Astrocyte (in vitro differentiated cells and primary cell): Measurements from ENCODE around the gene SLC6A3. TPM values are rescaled to one million over a fixed set of nuclear protein-coding genes. Genes with fewer than 3 reads are reported as not detected.
"Not testable (repeated sequence)": the region's sequence is repeated elsewhere in the genome, so short reads cannot be mapped to it uniquely, and the experiment has no call there.

Experiments used
- DNase-seq: peaks from one replicate; pipeline ENCODE4 v3.0.0-alpha.2; 2010; ENCODE audit warnings: low read depth
- FAIRE-seq: peaks from 2 replicates; lab custom pipeline; 2011; peaks lifted over from hg19 to GRCh38; lab: Jason Lieb, UNC
- H2AFZ ChIP-seq: 2 replicates; pipeline ENCODE4 v1.6.0; 2012; ENCODE audit warnings: low read depth, low read length, inconsistent platforms
- H3K27ac ChIP-seq: 2 replicates; pipeline ENCODE4 v1.5.1; 2011; ENCODE audit warnings: low read depth, low read length, inconsistent platforms
- H3K27me3 ChIP-seq: 2 replicates; pipeline ENCODE4 v1.6.0; 2011; ENCODE audit warnings: low read length, inconsistent platforms; ENCODE audit not compliant: insufficient read depth
- H3K36me3 ChIP-seq: 2 replicates; pipeline ENCODE4 v1.5.1; 2011; ENCODE audit warnings: low read length, inconsistent platforms; ENCODE audit not compliant: insufficient read depth
- H3K4me1 ChIP-seq: 2 replicates; pipeline ENCODE4 v1.5.1; 2011; ENCODE audit warnings: low read length, inconsistent platforms; ENCODE audit not compliant: insufficient read depth
- H3K4me2 ChIP-seq: 2 replicates; pipeline ENCODE4 v1.6.0; 2012; ENCODE audit warnings: low read length, inconsistent platforms
- H3K4me3 ChIP-seq: 2 replicates; pipeline ENCODE4 v1.5.1; 2011; ENCODE audit warnings: low read depth, mild to moderate bottlenecking, low read length, inconsistent platforms; ENCODE audit not compliant: insufficient read depth
- H3K79me2 ChIP-seq: 2 replicates; pipeline ENCODE4 v1.6.0; 2012; ENCODE audit warnings: mild to moderate bottlenecking, low read length, inconsistent platforms; ENCODE audit not compliant: insufficient read depth
- H3K9ac ChIP-seq: 2 replicates; pipeline ENCODE4 v1.6.0; 2012; ENCODE audit warnings: mild to moderate bottlenecking, low read length, inconsistent platforms
- H3K9me3 ChIP-seq: 2 replicates; pipeline ENCODE4 v1.5.1; 2012; ENCODE audit warnings: low read depth, mild to moderate bottlenecking, low read length, inconsistent platforms; ENCODE audit not compliant: insufficient read depth
- H4K20me1 ChIP-seq: 2 replicates; pipeline ENCODE4 v1.6.0; 2012; ENCODE audit warnings: low read length, inconsistent platforms; ENCODE audit not compliant: insufficient read depth
- H3K27ac Mint-ChIP-seq: one replicate; pipeline ENCODE4 v1.8.0; 2021; ENCODE audit warnings: mild to moderate bottlenecking, mixed read lengths; ENCODE audit not compliant: unreplicated experiment
- H3K27me3 Mint-ChIP-seq: one replicate; pipeline ENCODE4 v1.8.0; 2021; ENCODE audit warnings: low read depth, mixed read lengths; ENCODE audit not compliant: unreplicated experiment
- H3K36me3 Mint-ChIP-seq: one replicate; pipeline ENCODE4 v1.8.0; 2021; ENCODE audit warnings: low read depth, mixed read lengths; ENCODE audit not compliant: unreplicated experiment
- H3K4me1 Mint-ChIP-seq: one replicate; pipeline ENCODE4 v1.8.0; 2021; ENCODE audit warnings: low read depth, mixed read lengths; ENCODE audit not compliant: unreplicated experiment
- H3K4me3 Mint-ChIP-seq: one replicate; pipeline ENCODE4 v1.8.0; 2021; ENCODE audit warnings: mild to moderate bottlenecking, moderate library complexity, mixed read lengths; ENCODE audit not compliant: unreplicated experiment
- H3K9me3 Mint-ChIP-seq: one replicate; pipeline ENCODE4 v1.8.0; 2021; ENCODE audit warnings: mild to moderate bottlenecking, mixed read lengths; ENCODE audit not compliant: unreplicated experiment
- EZH2 ChIP-seq: IDR thresholded peaks from 2 replicates; pipeline ENCODE4 v1.6.1; 2012; ENCODE audit warnings: mild to moderate bottlenecking, low read length, inconsistent platforms; ENCODE audit not compliant: insufficient read depth
- total RNA-seq: library from RNA; stranded (reverse); gene quantifications from 2 replicates; pipeline ENCODE4 v1.2.1, GENCODE V29; 2021
- TF ChIP-seq, protein P1 (sequence below): IDR thresholded peaks from 2 replicates; pipeline ENCODE4 v1.5.1; 2011; ENCODE audit warnings: low read depth, mild to moderate bottlenecking, inconsistent platforms, low read length, moderate library complexity; ENCODE audit not compliant: insufficient read depth

SLC6A3 gene
- total RNA-seq, 1 donor from 2014 or later: 0.07 TPM

GRCh38 chr5:1424716-1425115 lies 20.5 kb downstream of the SLC6A3 start:
- Histone ChIP-seq H3K9me3 (peaks cover 26% of the 10 kb centered on the region), H3K9ac (no peak overlapping the region), H3K36me3 (no peaks in the 10 kb centered on the region), H3K79me2 (no peaks in the 10 kb centered on the region), H3K4me3 (no peak overlapping the region), H3K4me2 (no peak overlapping the region), H3K27ac (no peak overlapping the region), H3K27me3 (no peaks in the 10 kb centered on the region), H4K20me1 (no peaks in the 10 kb centered on the region), H3K4me1 (no peaks in the 10 kb centered on the region), H2AFZ (no peak overlapping the region)
- peaks cover 35% of the 10 kb centered on the region for H3K9me3 Mint-ChIP-seq
- H3K4me1 Mint-ChIP-seq: no peaks in the 10 kb centered on the region
- FAIRE-seq: no peak
- TF ChIP-seq, protein P1, sequence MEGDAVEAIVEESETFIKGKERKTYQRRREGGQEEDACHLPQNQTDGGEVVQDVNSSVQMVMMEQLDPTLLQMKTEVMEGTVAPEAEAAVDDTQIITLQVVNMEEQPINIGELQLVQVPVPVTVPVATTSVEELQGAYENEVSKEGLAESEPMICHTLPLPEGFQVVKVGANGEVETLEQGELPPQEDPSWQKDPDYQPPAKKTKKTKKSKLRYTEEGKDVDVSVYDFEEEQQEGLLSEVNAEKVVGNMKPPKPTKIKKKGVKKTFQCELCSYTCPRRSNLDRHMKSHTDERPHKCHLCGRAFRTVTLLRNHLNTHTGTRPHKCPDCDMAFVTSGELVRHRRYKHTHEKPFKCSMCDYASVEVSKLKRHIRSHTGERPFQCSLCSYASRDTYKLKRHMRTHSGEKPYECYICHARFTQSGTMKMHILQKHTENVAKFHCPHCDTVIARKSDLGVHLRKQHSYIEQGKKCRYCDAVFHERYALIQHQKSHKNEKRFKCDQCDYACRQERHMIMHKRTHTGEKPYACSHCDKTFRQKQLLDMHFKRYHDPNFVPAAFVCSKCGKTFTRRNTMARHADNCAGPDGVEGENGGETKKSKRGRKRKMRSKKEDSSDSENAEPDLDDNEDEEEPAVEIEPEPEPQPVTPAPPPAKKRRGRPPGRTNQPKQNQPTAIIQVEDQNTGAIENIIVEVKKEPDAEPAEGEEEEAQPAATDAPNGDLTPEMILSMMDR: no peak
- TF ChIP-seq EZH2: no peak
- peaks cover 41% of the 10 kb centered on the region for H3K27me3 Mint-ChIP-seq
- H3K4me3 Mint-ChIP-seq: no peak overlapping the region
- peaks cover 1% of the 10 kb centered on the region for H3K36me3 Mint-ChIP-seq
- no peak overlapping the region for H3K27ac Mint-ChIP-seq
- no peak for DNase-seq

- no peaks in the 10 kb centered on the region for H4K20me1 ChIP-seq
- Mint-ChIP-seq H3K9me3 (peaks cover 29% of the 10 kb centered on the region), H3K4me1 (no peaks in the 10 kb centered on the region), H3K4me3 (no peak overlapping the region), H3K27me3 (peaks cover 44% of the 10 kb centered on the region), H3K27ac (no peak overlapping the region), H3K36me3 (peaks cover 1% of the 10 kb centered on the region)
- peaks cover 23% of the 10 kb centered on the region for H3K9me3 ChIP-seq
- DNase-seq: no peak
- no peak for FAIRE-seq
- TF ChIP-seq, protein P1: no peak
- TF ChIP-seq EZH2: no peak
- H3K9ac ChIP-seq: no peak overlapping the region
- no peak overlapping the region for H3K4me2 ChIP-seq
- no peaks in the 10 kb centered on the region for H3K79me2 ChIP-seq
- H2AFZ ChIP-seq: no peak overlapping the region
- H3K27me3 ChIP-seq: no peaks in the 10 kb centered on the region
- no peak overlapping the region for H3K4me3 ChIP-seq
- H3K27ac ChIP-seq: no peak overlapping the region
- no peaks in the 10 kb centered on the region for H3K36me3 ChIP-seq
- no peaks in the 10 kb centered on the region for H3K4me1 ChIP-seq
These were observed 21.2 kb downstream of the SLC6A3 start for GRCh38 chr5:1423901-1424603.

GRCh38 chr5:1422522-1422921 lies 22.7 kb downstream of the SLC6A3 start:
- H3K4me2 ChIP-seq, DNase-seq, H3K4me1 Mint-ChIP-seq, H3K36me3 Mint-ChIP-seq, H3K79me2 ChIP-seq, FAIRE-seq, H2AFZ ChIP-seq, H3K27ac Mint-ChIP-seq, H3K9ac ChIP-seq, H3K4me3 ChIP-seq, H3K27me3 ChIP-seq, H4K20me1 ChIP-seq, H3K36me3 ChIP-seq, H3K27ac ChIP-seq, H3K4me3 Mint-ChIP-seq, H3K4me1 ChIP-seq: not testable (repeated sequence)
- peaks cover 18% of the 10 kb centered on the region for H3K9me3 ChIP-seq
- peaks cover 25% of the 10 kb centered on the region for H3K9me3 Mint-ChIP-seq
- H3K27me3 Mint-ChIP-seq: peaks cover 49% of the 10 kb centered on the region
